ENCODE data around the gene ZRANB3.

ZRANB3 gene

GRCh38 chr2:135174049-135174809, 356.8 kb downstream of the ZRANB3 start:
- no peak for DNase-seq (ENCODE audit: low spot score)

GRCh38 chr2:135169900-135170753, 360.9 kb downstream of the ZRANB3 start:
- DNase-seq (ENCODE audit: low spot score): no peak

GRCh38 chr2:135168204-135168856, 362.7 kb downstream of the ZRANB3 start:
- DNase-seq (ENCODE audit: low spot score): no peak

- DNase-seq (ENCODE audit: low spot score): no peak
These were observed 363.7 kb downstream of the ZRANB3 start for GRCh38 chr2:135167273-135167672.

GRCh38 chr2:135164431-135164830, 366.6 kb downstream of the ZRANB3 start:
- no peak for DNase-seq (ENCODE audit: low spot score)

DNA sequence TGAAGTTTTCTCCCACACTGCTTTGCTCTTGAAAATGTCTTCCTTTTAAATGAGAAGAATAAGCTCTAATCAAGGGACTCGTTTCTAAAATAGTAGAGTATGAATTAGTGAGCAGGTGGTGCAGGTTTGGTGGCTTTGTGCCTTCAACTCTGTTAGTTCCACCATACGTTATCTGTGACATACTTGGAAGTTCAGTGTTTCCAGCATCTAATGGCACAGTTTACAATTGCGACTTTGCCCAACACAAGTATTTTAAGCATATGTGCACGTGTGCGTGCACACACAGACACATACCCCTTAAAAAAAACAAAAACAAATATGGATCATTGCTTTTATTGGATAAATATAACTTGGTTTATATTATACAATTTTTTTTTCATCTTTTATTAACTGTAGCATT, 367.1 kb downstream of the ZRANB3 start:
- no peak for DNase-seq (ENCODE audit: low spot score)

DNA sequence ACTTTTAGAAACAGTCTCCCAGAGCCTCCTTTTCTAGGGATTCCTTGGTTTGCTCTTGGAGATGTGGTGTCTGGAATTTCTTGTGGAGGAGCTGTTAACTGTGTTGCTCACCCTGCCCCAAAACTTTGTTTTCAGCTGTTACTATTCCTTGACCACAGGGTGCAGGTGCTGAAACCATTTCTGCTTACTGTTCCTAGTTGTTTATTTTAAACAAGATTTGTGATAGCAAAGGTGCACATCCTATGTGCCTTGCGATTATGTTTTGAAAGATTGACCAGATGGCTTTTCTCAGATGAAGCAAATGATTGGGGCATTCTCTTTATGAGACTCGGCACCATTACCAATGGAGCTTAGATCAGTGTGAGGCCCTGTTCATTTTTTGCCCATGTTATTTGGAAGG, 367.7 kb downstream of the ZRANB3 start:
- DNase-seq (ENCODE audit: low spot score): no peak

DNA sequence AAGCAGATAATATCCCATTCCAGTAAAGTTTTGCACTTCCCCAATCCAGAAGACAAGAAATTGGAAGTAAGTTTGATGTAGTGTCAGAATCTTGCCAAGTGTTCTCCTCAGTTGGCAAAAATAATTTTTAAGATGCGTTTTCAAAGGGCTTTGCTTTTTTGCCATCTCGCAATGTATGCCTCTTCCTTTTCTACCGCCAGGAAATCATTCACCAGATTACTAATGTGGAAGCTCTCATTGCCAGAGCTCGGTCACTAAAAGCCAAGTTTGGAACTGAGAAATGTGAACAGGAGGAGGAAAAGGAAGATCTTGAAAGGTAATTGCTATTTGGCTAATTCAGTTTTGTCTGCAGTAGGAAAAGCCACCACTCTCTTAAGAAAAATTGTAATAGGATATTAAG, 368.2 kb downstream of the ZRANB3 start:
- no peak for DNase-seq (ENCODE audit: low spot score)

GRCh38 chr2:135162377-135162776, 368.6 kb downstream of the ZRANB3 start:
- no peak for DNase-seq (ENCODE audit: low spot score)

DNA sequence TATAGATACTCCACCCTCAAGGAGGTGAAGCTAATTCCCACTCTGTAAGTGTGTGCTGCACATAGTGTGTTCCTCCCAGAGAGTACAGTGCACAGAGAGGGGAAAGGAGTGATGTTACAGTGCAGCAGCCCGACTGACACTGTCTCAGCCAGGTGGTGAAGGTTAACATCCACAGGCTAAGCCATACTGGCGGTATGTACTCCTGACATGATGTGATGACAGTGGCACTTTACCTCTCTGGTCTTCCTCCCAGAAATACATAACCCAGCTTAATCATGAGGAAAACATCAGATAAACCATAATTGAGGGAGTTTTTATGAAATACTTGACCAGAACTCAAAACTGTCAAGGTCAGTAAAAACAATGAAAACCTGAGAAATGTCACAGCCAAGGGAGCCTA, 371.8 kb downstream of the ZRANB3 start:
- no peak for DNase-seq (ENCODE audit: low spot score)

GRCh38 chr2:135157856-135158255, 373.2 kb downstream of the ZRANB3 start:
- DNase-seq (ENCODE audit: low spot score): no peak

DNA sequence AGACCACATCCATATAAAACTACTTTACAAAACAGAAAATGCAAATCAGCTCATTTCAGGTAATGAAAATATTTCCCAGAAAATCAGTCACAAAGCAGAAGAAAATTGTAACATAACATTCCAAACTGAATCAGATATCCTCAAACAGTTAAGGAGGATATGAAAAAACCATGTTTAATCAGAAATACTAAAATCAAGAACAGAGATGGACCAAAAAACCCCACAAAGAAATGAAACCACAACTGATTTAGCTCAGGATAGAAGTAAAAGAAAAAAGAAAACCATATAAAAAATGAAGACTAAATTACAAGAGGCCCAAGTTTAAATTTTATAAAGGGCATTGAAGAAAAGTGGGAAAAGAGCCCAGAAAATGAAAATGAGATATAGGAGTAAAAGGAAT, 376.1 kb downstream of the ZRANB3 start:
- no peak for DNase-seq (ENCODE audit: low spot score)

DNA sequence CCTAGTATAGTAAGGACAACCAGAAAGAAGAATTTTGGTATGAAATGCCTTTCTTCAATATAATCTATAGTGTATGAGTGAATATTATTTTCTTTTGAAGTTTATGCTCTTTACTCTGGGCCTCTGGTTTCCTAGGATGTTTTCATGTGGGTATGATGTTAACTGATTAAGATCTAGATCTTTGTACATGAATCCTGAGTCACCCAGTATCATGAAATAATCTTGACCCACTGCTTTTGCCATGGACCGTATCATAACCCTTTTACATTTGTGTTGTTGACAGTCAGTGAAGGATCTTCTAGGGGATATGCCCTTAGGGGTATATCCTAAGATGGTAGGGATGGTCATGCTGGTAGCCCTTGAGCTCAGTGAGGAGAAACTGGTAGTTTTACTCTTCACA, 378.7 kb downstream of the ZRANB3 start:
- DNase-seq (ENCODE audit: low spot score): no peak

GRCh38 chr2:135151615-135152014, 379.4 kb downstream of the ZRANB3 start:
- DNase-seq (ENCODE audit: low spot score): peak; percentile 26

GRCh38 chr2:135150725-135151124, 380.3 kb downstream of the ZRANB3 start:
- no peak for DNase-seq (ENCODE audit: low spot score)

DNA sequence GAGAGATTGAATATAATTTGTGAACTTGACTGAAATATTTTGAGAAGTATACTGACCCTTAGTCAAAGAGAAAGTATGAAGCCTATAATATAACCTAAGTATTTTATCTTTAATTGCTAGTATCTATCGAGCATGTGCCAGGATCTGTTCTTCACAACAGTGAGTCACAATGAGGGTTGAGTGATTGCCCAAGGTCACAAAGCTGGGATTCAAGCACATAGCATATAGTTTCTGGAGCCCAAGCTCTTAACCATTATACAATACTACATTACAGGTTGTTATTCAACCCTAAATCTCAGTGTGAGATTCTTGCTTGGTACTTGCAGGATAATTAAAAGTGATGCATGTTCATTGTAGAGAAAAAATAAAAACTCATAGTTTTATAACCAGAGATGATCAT, 381.8 kb downstream of the ZRANB3 start:
- DNase-seq (ENCODE audit: low spot score): no peak

GRCh38 chr2:135144343-135144742, 386.7 kb downstream of the ZRANB3 start:
- no peak for DNase-seq (ENCODE audit: low spot score)

GRCh38 chr2:135142323-135142722, 388.7 kb downstream of the ZRANB3 start:
- DNase-seq (ENCODE audit: low spot score): no peak

DNA sequence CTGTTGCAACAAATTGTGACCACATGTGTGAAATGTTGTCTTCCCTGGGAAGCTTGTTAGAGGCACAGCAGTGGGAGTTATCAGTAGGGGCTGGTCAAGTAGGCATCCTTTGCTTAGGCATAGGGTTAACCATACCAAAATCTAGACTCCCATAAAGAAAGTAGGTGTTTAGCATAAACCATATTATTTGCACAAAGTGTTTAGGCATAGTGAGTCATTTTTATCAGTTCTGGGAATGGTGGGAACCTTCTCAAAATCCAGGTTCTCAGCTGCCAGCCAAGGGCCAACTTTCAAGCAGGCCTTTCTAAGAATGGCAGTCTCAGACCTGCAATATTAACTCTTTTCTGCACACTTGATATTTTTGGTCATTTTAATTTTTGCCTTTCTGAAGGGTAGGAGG, 390.4 kb downstream of the ZRANB3 start:
- no peak for DNase-seq (ENCODE audit: low spot score)

GRCh38 chr2:135132314-135132713, 398.7 kb downstream of the ZRANB3 start:
- no peak for DNase-seq (ENCODE audit: low spot score)

DNA sequence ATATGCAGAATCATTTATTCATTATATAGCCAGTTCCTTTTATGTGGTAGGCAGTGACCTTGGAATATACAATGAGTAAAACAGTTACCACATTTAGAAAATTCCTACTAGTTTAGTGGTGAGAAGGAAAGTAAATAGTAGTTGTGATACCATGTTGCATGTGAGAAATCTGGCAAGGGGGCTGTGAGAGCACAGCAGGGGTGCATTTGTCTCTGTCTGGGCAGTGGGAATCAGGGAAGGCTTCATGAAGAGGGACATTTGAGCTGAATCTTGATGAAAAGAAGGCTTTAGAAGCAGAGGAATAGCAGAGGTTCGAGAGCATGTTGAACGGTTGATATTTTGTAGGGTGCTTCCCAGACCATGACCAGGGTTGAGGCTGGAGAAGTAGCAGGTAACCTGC, 400.3 kb downstream of the ZRANB3 start:
- no peak for DNase-seq (ENCODE audit: low spot score)

DNA sequence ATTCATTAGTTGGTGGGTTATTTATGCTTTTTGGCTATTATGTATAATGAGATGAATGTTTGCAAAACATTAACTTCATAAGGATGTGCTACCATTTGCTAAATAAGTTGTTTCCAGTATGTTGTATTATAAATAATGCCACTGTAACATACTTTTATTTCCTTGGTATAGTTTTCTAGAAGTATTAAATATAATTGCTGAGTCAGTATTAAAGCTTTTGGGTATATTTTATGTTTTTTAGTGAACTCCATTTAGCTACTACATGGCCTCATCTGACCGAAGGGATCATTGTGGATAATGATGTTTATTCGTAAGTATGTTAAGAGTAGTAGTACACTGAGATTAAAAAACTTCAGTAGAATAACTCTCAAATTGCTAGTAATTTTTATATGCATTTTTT, 405.1 kb downstream of the ZRANB3 start:
- no peak for DNase-seq (ENCODE audit: low spot score)

Data from pons (tissue), 1 donor.